HUES64 (cell line): ENCODE measurements around the gene TJAP1. TPM values are rescaled to one million over a fixed set of nuclear protein-coding genes. Genes with fewer than 3 reads are reported as not detected.

Experiments
- H3K27ac ChIP-seq: 2 replicates; pipeline ENCODE4 v1.7.0; 2013; ENCODE audit warnings: low read depth, low read length, inconsistent platforms
- H3K27me3 ChIP-seq: 2 replicates; pipeline ENCODE4 v1.6.1; 2013; ENCODE audit warnings: mild to moderate bottlenecking, low read length; ENCODE audit not compliant: insufficient read depth
- H3K36me3 ChIP-seq: 2 replicates; pipeline ENCODE4 v1.6.1; 2013; ENCODE audit warnings: mild to moderate bottlenecking, low read length; ENCODE audit not compliant: insufficient read depth
- H3K4me1 ChIP-seq: 2 replicates; pipeline ENCODE4 v1.6.1; 2013; ENCODE audit warnings: mild to moderate bottlenecking, low read length, moderate library complexity; ENCODE audit not compliant: insufficient read depth
- H3K4me3 ChIP-seq: 2 replicates; pipeline ENCODE4 v1.5.1; 2013; ENCODE audit warnings: mild to moderate bottlenecking, low read length, moderate library complexity
- H3K9ac ChIP-seq: 2 replicates; pipeline ENCODE4 v1.6.1; 2013; ENCODE audit warnings: mild to moderate bottlenecking, low read depth, low read length
- H3K9me3 ChIP-seq: 2 replicates; pipeline ENCODE4 v1.6.1; 2013; ENCODE audit warnings: low read depth, low read length; ENCODE audit not compliant: insufficient read depth
- WGBS: fragments of 150-250, 120-280 bp; methylation state at CpG from one replicate; pipeline ENCODE4 v1.1.7; 2013; ENCODE audit warnings: missing lambda C conversion rate; 5-methylcytosine and 5-hydroxymethylcytosine counted together
- polyA plus RNA-seq, 2 experiments: library from polyadenylated mRNA; stranded (reverse); fragments of 50-300 nt; gene quantifications; one replicate each; pipeline ENCODE4 v1.2.3, GENCODE V29; 2013

The TJAP1 gene
- polyA plus RNA-seq (2013, experiment 1 of 2) = 26.0 TPM
- polyA plus RNA-seq (2013, experiment 2 of 2) = 25.1 TPM

GRCh38 chr6:43477235-43478007 lies at the start of gene TJAP1:
Gene TJAP1, plus strand, starts transcription at chr6:43477570. Its CDS starts 21,432 bp downstream, at chr6:43499002.
- Histone ChIP-seq H3K27me3 (no peaks in the 10 kb centered on the region), H3K9ac (peak within 1 kb of the TSS; percentile 78), H3K36me3 (no peaks in the 10 kb centered on the region), H3K4me3 (peak within 1 kb of the TSS; percentile 80), H3K27ac (peak within 1 kb of the TSS; percentile 49; the same call in 1 of the 2 replicates), H3K4me1 (peaks cover 27% of the 10 kb centered on the region), H3K9me3 (no peaks in the 10 kb centered on the region)
- WGBS = 5% methylated on average over 34 of the region's 34 CpGs

DNA sequence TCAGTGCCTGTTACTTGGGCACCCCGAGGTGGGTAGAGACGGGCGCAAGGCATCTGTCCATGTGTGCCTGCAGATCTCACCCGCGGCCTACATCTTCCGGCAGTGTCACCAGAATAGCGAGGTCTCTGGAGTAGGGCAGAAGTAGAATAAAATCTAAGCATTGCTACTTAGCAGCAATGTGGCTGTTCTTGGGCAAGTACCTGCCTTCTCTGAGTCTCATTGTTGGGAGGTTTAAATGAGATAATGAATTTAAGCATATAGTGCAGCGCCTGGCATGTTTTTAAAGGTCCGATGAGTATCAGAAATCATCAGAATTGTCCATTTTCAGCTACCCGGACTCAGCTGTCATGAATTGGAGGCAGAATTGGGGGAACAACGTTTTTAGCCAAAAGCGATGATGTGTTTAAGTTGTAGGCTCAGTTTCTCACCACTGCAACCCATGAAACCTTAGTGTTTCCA lies 49.2 kb upstream of the TJAP1 start:
- Histone ChIP-seq H3K9ac (peak overlapping the region; percentile 83), H3K36me3 (no peaks in the 10 kb centered on the region; the same call in 1 of the 2 replicates), H3K9me3 (peaks cover 3% of the 10 kb centered on the region; the same call in 1 of the 2 replicates), H3K27me3 (no peaks in the 10 kb centered on the region), H3K4me1 (peaks cover 8% of the 10 kb centered on the region; the same call in 1 of the 2 replicates), H3K4me3 (peak overlapping the region; percentile 86), H3K27ac (peak overlapping the region; percentile 71)
- WGBS = 27% methylated on average over 12 of the region's 12 CpGs

DNA sequence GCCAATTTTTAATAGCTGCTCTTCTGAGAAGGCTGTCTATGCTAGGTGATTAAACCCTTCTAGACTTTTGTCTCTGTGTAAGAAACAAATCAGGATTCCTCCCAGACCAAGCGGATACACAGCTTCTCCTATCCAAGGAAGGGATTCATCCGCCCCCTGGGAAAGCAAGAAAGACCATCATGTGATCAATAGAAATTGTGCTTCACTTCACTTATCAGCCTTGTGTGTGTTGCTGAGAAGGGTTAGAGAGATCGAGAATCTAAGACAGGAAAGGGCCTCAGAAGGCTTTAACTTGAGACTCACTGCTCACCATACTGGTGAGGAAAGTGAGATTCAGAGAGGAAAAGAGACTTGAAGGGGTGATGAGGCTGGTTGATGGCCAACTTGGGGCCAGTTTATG lies 48.5 kb upstream of the TJAP1 start:
- Histone ChIP-seq H3K27me3 (no peaks in the 10 kb centered on the region), H3K36me3 (no peaks in the 10 kb centered on the region; the same call in 1 of the 2 replicates), H3K4me1 (peaks cover 8% of the 10 kb centered on the region; the same call in 1 of the 2 replicates), H3K4me3 (peak overlapping the region; percentile 86), H3K9ac (peak overlapping the region; percentile 37; the same call in 1 of the 2 replicates), H3K9me3 (peaks cover 3% of the 10 kb centered on the region; the same call in 1 of the 2 replicates), H3K27ac (no peak overlapping the region)
- 94% methylated on average over 3 of the region's 3 CpGs for WGBS

GRCh38 chr6:43432009-43432945 lies 45.1 kb upstream of the TJAP1 start:
- Histone ChIP-seq H3K27ac (no peak overlapping the region), H3K4me3 (no peak overlapping the region), H3K36me3 (peaks cover 4% of the 10 kb centered on the region; the same call in 1 of the 2 replicates), H3K9me3 (no peaks in the 10 kb centered on the region), H3K27me3 (no peaks in the 10 kb centered on the region), H3K9ac (no peak overlapping the region), H3K4me1 (peaks cover 8% of the 10 kb centered on the region; the same call in 1 of the 2 replicates)
- WGBS = 93% methylated on average over 19 of the region's 19 CpGs

- Histone ChIP-seq H3K27me3 (no peaks in the 10 kb centered on the region), H3K36me3 (peaks cover 4% of the 10 kb centered on the region; the same call in 1 of the 2 replicates), H3K4me3 (no peak overlapping the region), H3K27ac (no peak overlapping the region), H3K9me3 (no peaks in the 10 kb centered on the region), H3K9ac (no peak overlapping the region), H3K4me1 (peaks cover 8% of the 10 kb centered on the region; the same call in 1 of the 2 replicates)
- WGBS = 86% methylated on average over 8 of the region's 8 CpGs
Observed at GRCh38 chr6:43433148-43433547, 44.2 kb upstream of the TJAP1 start.

DNA sequence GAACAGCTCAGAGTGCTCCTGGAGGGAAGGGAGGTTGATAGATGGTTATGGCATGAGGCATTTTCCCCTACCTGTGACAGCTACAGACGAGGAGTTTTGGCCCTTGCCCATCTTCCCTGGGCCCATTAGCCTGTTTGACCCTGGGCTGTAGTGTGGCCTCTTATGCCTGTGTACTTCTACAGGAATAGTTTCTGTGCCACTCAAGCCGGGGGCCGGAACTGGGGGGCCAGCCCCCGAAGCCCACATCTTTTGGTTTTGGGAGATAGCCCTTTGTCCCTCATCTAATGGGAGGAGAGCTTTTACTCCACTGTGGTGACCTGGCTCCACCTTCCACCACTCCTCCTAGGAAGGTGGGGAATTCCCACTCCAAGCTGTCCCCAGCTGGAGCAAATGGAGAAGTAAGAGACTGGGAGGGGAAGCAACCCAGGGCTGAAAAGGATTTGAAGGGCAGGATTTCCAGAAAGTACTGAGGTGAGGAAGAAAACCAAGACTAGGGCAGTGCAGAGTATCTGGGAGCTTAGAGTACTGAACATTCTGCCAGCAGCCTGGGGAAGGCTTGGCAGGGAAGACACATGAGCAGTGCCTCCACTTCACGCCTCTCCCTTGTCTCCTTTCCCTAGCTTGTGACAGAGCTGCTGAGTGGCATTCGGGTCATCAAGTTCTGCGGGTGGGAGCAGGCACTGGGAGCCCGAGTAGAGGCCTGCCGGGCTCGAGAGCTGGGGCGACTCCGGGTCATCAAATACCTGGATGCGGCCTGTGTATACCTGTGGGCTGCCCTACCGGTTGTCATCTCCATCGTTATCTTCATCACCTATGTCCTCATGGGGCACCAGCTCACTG lies 43.1 kb upstream of the TJAP1 start:
- H3K27ac ChIP-seq = no peak overlapping the region
- H3K9me3 ChIP-seq = no peaks in the 10 kb centered on the region
- H3K4me1 ChIP-seq = no peaks in the 10 kb centered on the region
- H3K4me3 ChIP-seq = no peak overlapping the region
- H3K36me3 ChIP-seq = peaks cover 9% of the 10 kb centered on the region; the same call in 1 of the 2 replicates
- 90% methylated on average over 15 of the region's 15 CpGs for WGBS
- no peaks in the 10 kb centered on the region for H3K27me3 ChIP-seq
- H3K9ac ChIP-seq = no peak overlapping the region

DNA sequence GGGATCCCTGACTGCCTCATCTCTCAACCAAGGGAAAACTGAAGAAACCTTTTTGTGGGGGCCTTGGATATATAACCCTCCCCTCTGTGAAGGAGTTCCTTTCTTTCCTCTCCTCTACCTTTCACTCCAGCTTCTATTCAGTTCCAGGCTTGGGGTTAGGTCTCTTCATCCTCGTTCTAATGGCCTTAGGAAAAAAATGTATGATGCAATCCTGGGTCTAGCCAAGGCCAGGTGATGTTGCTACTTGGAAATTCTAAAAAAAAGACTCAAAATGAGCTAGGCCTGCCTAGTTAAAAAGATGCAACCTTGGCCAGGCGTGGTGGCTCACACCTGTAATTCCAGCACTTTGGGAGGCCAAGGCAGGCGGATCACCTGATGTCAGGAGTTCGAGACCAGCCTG lies 42.4 kb upstream of the TJAP1 start:
- Histone ChIP-seq H3K4me1 (no peaks in the 10 kb centered on the region), H3K9me3 (no peaks in the 10 kb centered on the region), H3K36me3 (peaks cover 9% of the 10 kb centered on the region; the same call in 1 of the 2 replicates), H3K4me3 (no peak overlapping the region), H3K27me3 (no peaks in the 10 kb centered on the region), H3K27ac (no peak overlapping the region), H3K9ac (no peak overlapping the region)
- WGBS = 96% methylated on average over 4 of the region's 4 CpGs

DNA sequence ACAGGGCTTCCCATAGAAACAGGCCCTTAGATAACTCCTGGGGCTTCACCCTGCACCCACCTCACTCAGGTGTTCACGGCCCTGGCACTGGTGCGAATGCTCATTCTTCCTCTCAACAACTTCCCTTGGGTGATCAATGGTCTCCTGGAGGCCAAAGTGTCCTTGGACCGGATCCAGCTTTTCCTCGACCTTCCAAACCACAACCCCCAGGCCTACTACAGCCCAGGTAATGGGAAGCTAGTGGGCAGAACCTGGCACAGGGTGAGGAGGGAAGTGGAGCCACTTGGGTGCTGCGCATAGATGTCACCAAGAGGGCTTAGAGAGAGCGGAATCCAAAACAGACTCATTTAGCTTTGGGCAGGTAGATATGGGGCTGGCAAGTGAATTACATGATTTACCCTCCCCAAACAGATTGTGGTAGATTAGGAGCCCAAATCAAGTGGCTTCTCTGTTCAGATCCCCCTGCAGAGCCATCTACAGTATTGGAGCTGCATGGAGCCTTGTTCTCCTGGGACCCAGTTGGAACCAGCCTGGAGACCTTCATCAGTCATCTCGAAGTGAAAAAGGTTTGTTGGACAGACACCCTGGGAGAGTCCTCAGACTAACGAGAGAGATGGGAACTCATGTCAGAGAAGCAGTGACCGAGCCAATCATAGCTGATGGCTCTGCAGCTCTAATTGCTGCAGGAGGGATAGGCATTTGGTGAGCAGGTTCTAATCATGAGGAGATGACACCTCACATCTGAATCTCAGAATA lies 41.5 kb upstream of the TJAP1 start:
- no peak overlapping the region for H3K27ac ChIP-seq
- H3K9me3 ChIP-seq = no peaks in the 10 kb centered on the region
- H3K4me1 ChIP-seq = no peaks in the 10 kb centered on the region
- WGBS = 93% methylated on average over 9 of the region's 9 CpGs
- H3K36me3 ChIP-seq = peaks cover 12% of the 10 kb centered on the region
- H3K4me3 ChIP-seq = no peak overlapping the region
- no peak overlapping the region for H3K9ac ChIP-seq
- no peaks in the 10 kb centered on the region for H3K27me3 ChIP-seq

GRCh38 chr6:43436577-43437282 lies 40.6 kb upstream of the TJAP1 start:
- H3K27me3 ChIP-seq = no peaks in the 10 kb centered on the region
- 85% methylated on average over 5 of the region's 5 CpGs for WGBS
- H3K27ac ChIP-seq = no peak overlapping the region
- H3K4me3 ChIP-seq = no peak overlapping the region
- no peaks in the 10 kb centered on the region for H3K4me1 ChIP-seq
- peaks cover 15% of the 10 kb centered on the region for H3K36me3 ChIP-seq
- H3K9me3 ChIP-seq = no peaks in the 10 kb centered on the region
- no peak overlapping the region for H3K9ac ChIP-seq
